ENCODE results near the gene SLC2A10.

The SLC2A10 gene

GRCh38 chr20:46694484-46694883 is 15.0 kb upstream of the SLC2A10 start:
- no peak overlapping the region for H3K4me3 ChIP-seq (ENCODE audit: low read depth, low read length)
- no peaks in the 10 kb centered on the region for H3K36me3 ChIP-seq
- no peak for DNase-seq
- no peaks in the 10 kb centered on the region for H3K4me1 ChIP-seq
- no peak for TF ChIP-seq CTCF (IDR thresholded peaks at IDR 0.05; ENCODE audit: low read depth, low read length)
- peaks cover 6% of the 10 kb centered on the region; the same call in 1 of the 2 replicates for H3K27me3 ChIP-seq
- no peaks in the 10 kb centered on the region for H3K9me3 ChIP-seq

- no peak overlapping the region for H3K4me3 ChIP-seq (ENCODE audit: low read depth, low read length)
- no peaks in the 10 kb centered on the region for H3K36me3 ChIP-seq
- no peaks in the 10 kb centered on the region for H3K27me3 ChIP-seq
- no peak for TF ChIP-seq CTCF (IDR thresholded peaks at IDR 0.05; ENCODE audit: low read depth, low read length)
- H3K9me3 ChIP-seq = no peaks in the 10 kb centered on the region
- no peaks in the 10 kb centered on the region for H3K4me1 ChIP-seq
- no peak for DNase-seq
Observed at GRCh38 chr20:46695892-46696291, 13.6 kb upstream of the SLC2A10 start.

- Histone ChIP-seq H3K4me3 (ENCODE audit: low read depth, low read length) (no peak overlapping the region), H3K4me1 (no peaks in the 10 kb centered on the region), H3K36me3 (no peaks in the 10 kb centered on the region), H3K9me3 (no peaks in the 10 kb centered on the region), H3K27me3 (no peaks in the 10 kb centered on the region)
- TF ChIP-seq CTCF (IDR thresholded peaks at IDR 0.05; ENCODE audit: low read depth, low read length) = no peak
- DNase-seq = no peak
Observed at GRCh38 chr20:46696791-46697279, 12.6 kb upstream of the SLC2A10 start.

- DNase-seq = no peak
- Histone ChIP-seq H3K4me1 (no peaks in the 10 kb centered on the region), H3K4me3 (ENCODE audit: low read depth, low read length) (no peak overlapping the region), H3K9me3 (no peaks in the 10 kb centered on the region), H3K27me3 (no peaks in the 10 kb centered on the region), H3K36me3 (no peaks in the 10 kb centered on the region)
- no peak for TF ChIP-seq CTCF (IDR thresholded peaks at IDR 0.05; ENCODE audit: low read depth, low read length)
Observed at GRCh38 chr20:46698788-46699187, 10.7 kb upstream of the SLC2A10 start.

- peak; percentile 74 for TF ChIP-seq CTCF (IDR thresholded peaks at IDR 0.05; ENCODE audit: low read depth, low read length)
- H3K4me3 ChIP-seq (ENCODE audit: low read depth, low read length) = no peak overlapping the region
- no peaks in the 10 kb centered on the region for H3K4me1 ChIP-seq
- H3K9me3 ChIP-seq = no peaks in the 10 kb centered on the region
- peak; percentile 28 for DNase-seq
- no peaks in the 10 kb centered on the region for H3K36me3 ChIP-seq
- H3K27me3 ChIP-seq = 0 out of 2 replicates have a peak, but pooled peaks cover 2% of the 10 kb centered on the region
Observed at GRCh38 chr20:46699651-46700359, 9.6 kb upstream of the SLC2A10 start.

GRCh38 chr20:46700481-46700880 is 9.0 kb upstream of the SLC2A10 start:
- Histone ChIP-seq H3K9me3 (no peaks in the 10 kb centered on the region), H3K27me3 (peaks cover 7% of the 10 kb centered on the region; the same call in 1 of the 2 replicates), H3K4me1 (no peaks in the 10 kb centered on the region), H3K36me3 (no peaks in the 10 kb centered on the region), H3K4me3 (ENCODE audit: low read depth, low read length) (no peak overlapping the region)
- TF ChIP-seq CTCF (IDR thresholded peaks at IDR 0.05; ENCODE audit: low read depth, low read length) = no peak
- DNase-seq = no peak

Measured in BE2C (cell line).